ENCODE results near the gene R3HCC1L.
"Not testable (repeated sequence)": the region's sequence is repeated elsewhere in the genome, so short reads cannot be mapped to it uniquely, and the experiment has no call there.

Gene R3HCC1L

DNA sequence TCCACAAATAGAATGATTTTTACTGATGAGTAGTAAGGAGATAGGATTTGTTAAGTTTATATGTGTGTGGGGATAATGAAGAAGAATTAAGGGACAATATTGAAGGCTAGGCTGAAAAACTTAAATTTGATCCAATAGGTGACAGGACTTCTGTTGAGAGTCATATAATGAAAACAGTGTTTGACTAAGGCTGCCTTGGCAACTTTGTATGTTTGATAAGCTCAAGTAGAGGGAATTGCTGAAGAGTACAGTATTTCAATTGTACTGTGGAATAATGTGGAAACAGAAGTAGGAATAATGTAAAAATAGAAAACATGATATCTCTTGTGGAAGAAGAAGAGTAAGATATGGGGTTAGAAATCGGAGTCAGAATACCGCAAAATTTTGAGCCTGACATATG, 10.5 kb downstream of the R3HCC1L start:
- H3K36me3 ChIP-seq: no peaks in the 10 kb centered on the region
- no peak overlapping the region for H3K4me3 ChIP-seq (ENCODE audit: low read depth in 1 of 2, low read length in 1 of 2)
- H3K9me3 ChIP-seq: no peaks in the 10 kb centered on the region
- H3K27me3 ChIP-seq: no peaks in the 10 kb centered on the region
- no peak overlapping the region for H3K27ac ChIP-seq
- TF ChIP-seq, protein P1, sequence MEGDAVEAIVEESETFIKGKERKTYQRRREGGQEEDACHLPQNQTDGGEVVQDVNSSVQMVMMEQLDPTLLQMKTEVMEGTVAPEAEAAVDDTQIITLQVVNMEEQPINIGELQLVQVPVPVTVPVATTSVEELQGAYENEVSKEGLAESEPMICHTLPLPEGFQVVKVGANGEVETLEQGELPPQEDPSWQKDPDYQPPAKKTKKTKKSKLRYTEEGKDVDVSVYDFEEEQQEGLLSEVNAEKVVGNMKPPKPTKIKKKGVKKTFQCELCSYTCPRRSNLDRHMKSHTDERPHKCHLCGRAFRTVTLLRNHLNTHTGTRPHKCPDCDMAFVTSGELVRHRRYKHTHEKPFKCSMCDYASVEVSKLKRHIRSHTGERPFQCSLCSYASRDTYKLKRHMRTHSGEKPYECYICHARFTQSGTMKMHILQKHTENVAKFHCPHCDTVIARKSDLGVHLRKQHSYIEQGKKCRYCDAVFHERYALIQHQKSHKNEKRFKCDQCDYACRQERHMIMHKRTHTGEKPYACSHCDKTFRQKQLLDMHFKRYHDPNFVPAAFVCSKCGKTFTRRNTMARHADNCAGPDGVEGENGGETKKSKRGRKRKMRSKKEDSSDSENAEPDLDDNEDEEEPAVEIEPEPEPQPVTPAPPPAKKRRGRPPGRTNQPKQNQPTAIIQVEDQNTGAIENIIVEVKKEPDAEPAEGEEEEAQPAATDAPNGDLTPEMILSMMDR (IDR thresholded peaks at IDR 0.05): no peak
- H3K4me1 ChIP-seq (ENCODE audit: control insufficient read depth in 1 of 2, insufficient read depth in 1 of 2, low read depth in 1 of 2, low read length in 1 of 2): no peaks in the 10 kb centered on the region

DNA sequence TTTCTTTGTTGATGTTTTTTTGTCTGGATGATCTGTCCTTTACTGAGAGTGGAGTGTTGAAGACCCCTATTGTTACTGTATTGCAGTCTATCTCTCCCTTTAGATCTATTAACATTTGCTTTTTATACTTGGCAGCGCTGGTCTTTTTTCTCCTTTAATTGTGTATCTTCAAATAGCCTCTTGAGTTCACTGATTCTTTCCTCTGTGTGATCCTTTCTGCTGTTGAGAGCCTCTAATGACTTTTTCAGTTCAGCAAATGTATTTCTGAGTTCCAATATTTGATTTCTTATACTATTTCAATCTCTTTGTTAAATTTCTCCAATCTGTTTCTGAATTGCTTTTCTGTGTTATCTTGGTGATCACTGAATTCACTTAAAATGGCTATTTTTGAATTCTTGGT, 15.4 kb downstream of the R3HCC1L start:
- no peak overlapping the region for H3K27ac ChIP-seq
- H3K4me3 ChIP-seq (ENCODE audit: low read depth in 1 of 2, low read length in 1 of 2): no peak overlapping the region
- H3K27me3 ChIP-seq: no peaks in the 10 kb centered on the region
- no peaks in the 10 kb centered on the region for H3K4me1 ChIP-seq (ENCODE audit: control insufficient read depth in 1 of 2, insufficient read depth in 1 of 2, low read depth in 1 of 2, low read length in 1 of 2)
- TF ChIP-seq, protein P1 (IDR thresholded peaks at IDR 0.05): no peak
- H3K9me3 ChIP-seq: no peaks in the 10 kb centered on the region
- peaks cover 8% of the 10 kb centered on the region for H3K36me3 ChIP-seq

- Histone ChIP-seq H3K4me1 (ENCODE audit: control insufficient read depth in 1 of 2, insufficient read depth in 1 of 2, low read depth in 1 of 2, low read length in 1 of 2) (no peaks in the 10 kb centered on the region), H3K36me3 (peaks cover 8% of the 10 kb centered on the region), H3K9me3 (no peaks in the 10 kb centered on the region), H3K4me3 (ENCODE audit: low read depth in 1 of 2, low read length in 1 of 2) (no peak overlapping the region), H3K27me3 (no peaks in the 10 kb centered on the region), H3K27ac (no peak overlapping the region)
- TF ChIP-seq, protein P1 (IDR thresholded peaks at IDR 0.05): no peak
These were observed 16.1 kb downstream of the R3HCC1L start for GRCh38 chr10:98150544-98150943.

GRCh38 chr10:98152778-98153177, 18.3 kb downstream of the R3HCC1L start:
- not testable (repeated sequence) for H3K9me3 ChIP-seq; H3K4me3 ChIP-seq (ENCODE audit: low read depth in 1 of 2, low read length in 1 of 2); H3K4me1 ChIP-seq (ENCODE audit: control insufficient read depth in 1 of 2, insufficient read depth in 1 of 2, low read depth in 1 of 2, low read length in 1 of 2); H3K27me3 ChIP-seq; H3K27ac ChIP-seq
- H3K36me3 ChIP-seq: peaks cover 21% of the 10 kb centered on the region

- not testable (repeated sequence) for H3K4me3 ChIP-seq (ENCODE audit: low read depth in 1 of 2, low read length in 1 of 2); H3K4me1 ChIP-seq (ENCODE audit: control insufficient read depth in 1 of 2, insufficient read depth in 1 of 2, low read depth in 1 of 2, low read length in 1 of 2); H3K9me3 ChIP-seq; H3K27ac ChIP-seq; H3K27me3 ChIP-seq
- H3K36me3 ChIP-seq: peaks cover 22% of the 10 kb centered on the region
These were observed 18.9 kb downstream of the R3HCC1L start for GRCh38 chr10:98153213-98153958.

DNA sequence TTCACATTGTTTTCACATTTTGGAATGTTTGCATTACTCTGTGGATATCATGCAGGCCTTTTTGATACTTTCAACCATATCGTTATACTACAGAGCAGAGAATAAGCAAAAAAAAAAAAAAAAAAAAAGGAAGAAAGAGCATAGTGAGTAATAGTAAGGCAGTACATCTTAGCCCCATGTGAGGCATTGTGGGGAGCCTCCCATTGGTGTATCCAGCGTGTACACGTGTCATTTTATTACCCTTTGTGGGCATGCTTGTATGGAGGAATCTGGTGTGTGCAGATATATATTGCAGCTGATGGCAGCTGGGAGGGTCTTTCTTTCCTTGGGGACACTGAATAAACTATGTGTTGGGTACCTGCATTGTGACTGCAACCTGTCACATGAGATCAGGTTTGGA, 19.6 kb downstream of the R3HCC1L start:
- Histone ChIP-seq H3K4me3 (ENCODE audit: low read depth in 1 of 2, low read length in 1 of 2) (no peak overlapping the region), H3K4me1 (ENCODE audit: control insufficient read depth in 1 of 2, insufficient read depth in 1 of 2, low read depth in 1 of 2, low read length in 1 of 2) (no peaks in the 10 kb centered on the region), H3K27me3 (no peaks in the 10 kb centered on the region), H3K9me3 (no peaks in the 10 kb centered on the region), H3K36me3 (peaks cover 22% of the 10 kb centered on the region), H3K27ac (no peak overlapping the region)
- TF ChIP-seq, protein P1 (IDR thresholded peaks at IDR 0.05): no peak
